Type B pancreatic cell (in vitro differentiated cells): ENCODE data around the gene CNFN. TPM values are rescaled to one million over a fixed set of nuclear protein-coding genes. Genes with fewer than 3 reads are reported as not detected.

Experiments used
- DNase-seq: peaks from one replicate; pipeline ENCODE4 v3.0.0; 2021; ENCODE audit warnings: mixed read lengths; ENCODE audit not compliant: unreplicated experiment; ENCODE audit errors: extremely low spot score
- H3K27ac Mint-ChIP-seq: 2 replicates; pipeline ENCODE4 v1.8.0; 2021; ENCODE audit warnings: mild to moderate bottlenecking, mixed read lengths
- H3K27me3 Mint-ChIP-seq: 2 replicates; pipeline ENCODE4 v1.8.0; 2021; ENCODE audit warnings: mixed read lengths
- H3K36me3 Mint-ChIP-seq: 2 replicates; pipeline ENCODE4 v1.8.0; 2021; ENCODE audit warnings: mixed read lengths
- H3K4me1 Mint-ChIP-seq: one replicate; pipeline ENCODE4 v1.8.0; 2021; ENCODE audit warnings: mixed read lengths; ENCODE audit not compliant: unreplicated experiment
- H3K4me3 Mint-ChIP-seq: 2 replicates; pipeline ENCODE4 v1.8.0; 2021; ENCODE audit warnings: mild to moderate bottlenecking, mixed read lengths
- H3K9me3 Mint-ChIP-seq: 2 replicates; pipeline ENCODE4 v1.8.0; 2021; ENCODE audit warnings: mixed read lengths
- total RNA-seq: library from RNA; stranded (reverse); gene quantifications from 2 replicates; pipeline ENCODE4 v1.2.1, GENCODE V29; 2021; ENCODE audit warnings: low replicate concordance
- TF ChIP-seq, protein P1 (sequence below): fragments of 200-600 bp; sonication (generic); conservative IDR thresholded peaks from 2 replicates; pipeline ENCODE4 v1.5.0; 2021; ENCODE audit warnings: antibody characterized with exemption, mild to moderate bottlenecking

Gene CNFN
- total RNA-seq, 1 donor from 2014 or later = 3.3 TPM

DNA sequence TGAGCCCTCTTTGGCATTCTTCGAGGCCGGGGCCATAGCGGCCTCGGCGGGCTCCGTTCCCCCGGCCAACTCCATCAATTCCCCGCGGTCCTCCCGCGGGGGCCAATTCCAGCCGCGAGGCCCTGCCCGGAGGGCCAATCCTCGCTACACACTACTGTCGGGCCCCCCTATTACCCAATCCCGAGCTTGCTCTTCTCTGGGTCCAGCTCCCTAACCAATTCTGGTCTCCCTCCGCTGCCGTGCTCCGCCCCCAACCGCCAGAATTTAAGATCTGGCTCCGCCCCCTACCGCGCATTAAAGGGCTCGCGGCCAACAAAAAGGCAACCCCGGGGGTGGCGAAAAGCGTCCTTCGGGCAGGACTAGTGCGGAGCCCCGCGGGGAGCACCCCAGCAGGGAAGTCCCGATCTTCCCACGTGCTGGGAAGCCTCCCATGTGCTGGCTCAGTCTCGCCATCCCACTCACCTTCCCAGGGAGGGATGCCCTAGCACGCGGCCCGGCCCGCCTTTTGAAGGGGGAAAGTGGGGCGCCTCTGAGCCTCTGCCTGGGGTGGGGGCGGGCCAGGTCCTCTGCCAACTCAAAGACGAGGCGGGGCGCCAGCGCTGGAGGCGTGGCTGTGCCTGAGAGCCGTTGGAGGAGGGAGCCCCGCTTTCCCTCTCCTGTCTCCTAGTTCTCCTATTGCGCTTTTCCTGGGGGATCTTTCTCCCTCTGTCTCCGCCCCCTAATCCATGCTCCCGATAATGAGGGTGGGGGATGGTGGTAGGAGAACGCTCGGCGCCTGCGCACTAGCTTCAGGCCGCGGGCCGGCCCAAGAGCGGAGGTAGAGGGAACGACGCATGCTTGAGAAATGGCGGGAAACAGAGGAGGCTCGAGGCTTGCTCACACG lies 33.6 kb upstream of the CNFN start:
- H3K27ac Mint-ChIP-seq = peak overlapping the region; percentile 77

DNA sequence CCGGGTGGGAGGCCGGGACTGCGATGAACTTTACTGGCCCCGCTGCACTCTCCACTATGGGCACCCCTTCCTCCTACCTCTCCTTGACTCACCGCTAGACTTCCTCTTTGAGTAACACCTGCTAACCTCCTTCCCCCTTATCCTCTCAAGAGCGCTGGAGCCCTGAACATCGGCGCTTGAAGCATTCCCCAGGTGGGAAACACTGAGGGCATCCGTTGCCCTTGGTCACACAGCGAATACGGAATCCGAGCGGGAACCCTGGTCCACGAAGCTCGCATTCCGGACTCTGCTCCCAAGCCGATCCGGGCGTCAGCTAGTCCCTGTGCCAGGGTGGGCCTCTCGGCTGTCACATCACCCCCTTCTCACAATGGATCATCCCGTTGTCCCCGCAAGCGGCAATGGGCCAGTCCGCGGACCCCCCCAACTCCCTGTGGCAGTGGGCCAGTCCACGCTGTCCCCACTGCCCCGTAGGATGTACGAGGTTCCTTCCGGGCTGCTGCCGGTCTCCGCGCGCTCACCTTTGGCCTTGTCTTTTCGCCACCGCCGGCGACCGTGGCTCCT lies 32.9 kb upstream of the CNFN start:
- Mint-ChIP-seq H3K27ac (peak overlapping the region; percentile 77), H3K27me3 (peaks cover 7% of the 10 kb centered on the region)
- DNase-seq = no peak

More for the DNA sequence above, 33.6 kb upstream of the CNFN start:
- no peaks in the 10 kb centered on the region for H3K9me3 Mint-ChIP-seq
- H3K4me3 Mint-ChIP-seq = peak overlapping the region; percentile 97
- H3K4me1 Mint-ChIP-seq = peaks cover 28% of the 10 kb centered on the region
- peaks cover 7% of the 10 kb centered on the region for H3K27me3 Mint-ChIP-seq
- peak; percentile 86 for DNase-seq
- TF ChIP-seq, protein P1, sequence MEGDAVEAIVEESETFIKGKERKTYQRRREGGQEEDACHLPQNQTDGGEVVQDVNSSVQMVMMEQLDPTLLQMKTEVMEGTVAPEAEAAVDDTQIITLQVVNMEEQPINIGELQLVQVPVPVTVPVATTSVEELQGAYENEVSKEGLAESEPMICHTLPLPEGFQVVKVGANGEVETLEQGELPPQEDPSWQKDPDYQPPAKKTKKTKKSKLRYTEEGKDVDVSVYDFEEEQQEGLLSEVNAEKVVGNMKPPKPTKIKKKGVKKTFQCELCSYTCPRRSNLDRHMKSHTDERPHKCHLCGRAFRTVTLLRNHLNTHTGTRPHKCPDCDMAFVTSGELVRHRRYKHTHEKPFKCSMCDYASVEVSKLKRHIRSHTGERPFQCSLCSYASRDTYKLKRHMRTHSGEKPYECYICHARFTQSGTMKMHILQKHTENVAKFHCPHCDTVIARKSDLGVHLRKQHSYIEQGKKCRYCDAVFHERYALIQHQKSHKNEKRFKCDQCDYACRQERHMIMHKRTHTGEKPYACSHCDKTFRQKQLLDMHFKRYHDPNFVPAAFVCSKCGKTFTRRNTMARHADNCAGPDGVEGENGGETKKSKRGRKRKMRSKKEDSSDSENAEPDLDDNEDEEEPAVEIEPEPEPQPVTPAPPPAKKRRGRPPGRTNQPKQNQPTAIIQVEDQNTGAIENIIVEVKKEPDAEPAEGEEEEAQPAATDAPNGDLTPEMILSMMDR = no peak
- peaks cover 6% of the 10 kb centered on the region for H3K36me3 Mint-ChIP-seq

DNA sequence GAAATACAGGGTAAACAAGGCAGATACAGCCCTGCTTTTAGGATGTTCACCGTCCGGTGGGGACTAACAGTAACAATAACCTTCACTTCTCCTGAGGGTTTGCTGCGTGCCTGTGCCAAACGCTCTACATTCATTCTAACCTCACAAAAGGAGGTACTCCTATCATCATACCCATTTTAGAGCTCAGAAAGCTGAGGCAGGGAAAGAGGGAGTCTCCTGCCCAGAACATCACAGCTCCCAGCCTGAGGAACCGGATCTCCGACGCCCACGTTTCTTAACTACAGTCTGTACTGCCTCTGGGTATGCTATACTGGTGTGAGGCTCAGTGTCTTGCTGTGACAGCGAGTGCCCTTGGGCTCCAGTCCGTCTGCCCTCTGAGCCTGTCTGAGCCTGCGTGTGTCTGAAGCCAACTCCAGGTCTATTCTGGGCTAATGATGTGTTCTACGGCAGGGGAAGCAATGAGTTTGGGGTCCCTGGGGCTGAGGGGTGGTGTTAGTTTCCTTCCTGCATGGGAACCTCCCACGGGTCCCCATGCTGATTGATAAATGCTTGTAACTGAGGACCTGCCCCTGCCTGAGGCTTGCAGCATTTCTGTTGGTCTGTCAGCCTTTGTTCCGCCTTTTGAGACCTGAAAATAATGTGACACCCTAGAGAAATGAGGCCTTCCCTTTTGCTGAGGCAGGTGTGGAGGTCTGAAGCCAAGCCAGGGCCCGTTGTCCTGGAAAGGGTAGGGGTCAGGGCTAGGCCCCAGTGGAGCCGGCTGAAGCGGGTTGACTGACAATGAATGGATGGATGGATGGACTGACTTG lies 32.2 kb upstream of the CNFN start:
- Mint-ChIP-seq H3K36me3 (peaks cover 6% of the 10 kb centered on the region), H3K9me3 (no peaks in the 10 kb centered on the region), H3K4me3 (peak overlapping the region; percentile 97), H3K27me3 (peaks cover 7% of the 10 kb centered on the region), H3K4me1 (peaks cover 28% of the 10 kb centered on the region), H3K27ac (peak overlapping the region; percentile 77)
- DNase-seq = no peak
- TF ChIP-seq, protein P1 = no peak

More for the DNA sequence above, 32.9 kb upstream of the CNFN start:
- Mint-ChIP-seq H3K36me3 (peaks cover 6% of the 10 kb centered on the region), H3K4me1 (peaks cover 28% of the 10 kb centered on the region), H3K9me3 (no peaks in the 10 kb centered on the region), H3K4me3 (peak overlapping the region; percentile 97)
- TF ChIP-seq, protein P1 = no peak

DNA sequence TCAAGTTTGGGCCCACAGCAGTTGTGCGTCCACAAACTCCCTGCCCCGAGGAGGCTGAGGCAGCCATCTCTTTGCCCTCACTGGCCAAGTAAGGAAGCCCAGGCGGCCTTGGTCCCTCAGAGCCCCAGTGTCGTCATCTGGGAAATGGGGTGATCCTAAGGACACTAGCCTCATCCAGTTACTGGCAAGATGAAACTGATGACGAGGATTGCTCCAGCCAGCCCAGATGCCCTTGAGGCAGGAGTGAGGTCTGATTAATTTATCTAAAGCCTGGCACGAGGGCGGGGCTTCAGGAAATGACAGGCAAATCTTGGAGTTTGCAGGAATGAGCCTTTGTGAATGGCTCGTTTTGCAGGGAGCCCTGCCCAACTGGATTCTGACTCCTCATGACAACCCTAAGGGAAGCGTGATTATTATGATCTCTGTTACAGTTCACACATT lies 31.5 kb upstream of the CNFN start:
- Mint-ChIP-seq H3K36me3 (peaks cover 6% of the 10 kb centered on the region), H3K27ac (peak overlapping the region; percentile 26), H3K9me3 (no peaks in the 10 kb centered on the region), H3K4me1 (peaks cover 28% of the 10 kb centered on the region), H3K27me3 (peaks cover 7% of the 10 kb centered on the region), H3K4me3 (peak overlapping the region; percentile 97)
- TF ChIP-seq, protein P1 = no peak
- no peak for DNase-seq

DNA sequence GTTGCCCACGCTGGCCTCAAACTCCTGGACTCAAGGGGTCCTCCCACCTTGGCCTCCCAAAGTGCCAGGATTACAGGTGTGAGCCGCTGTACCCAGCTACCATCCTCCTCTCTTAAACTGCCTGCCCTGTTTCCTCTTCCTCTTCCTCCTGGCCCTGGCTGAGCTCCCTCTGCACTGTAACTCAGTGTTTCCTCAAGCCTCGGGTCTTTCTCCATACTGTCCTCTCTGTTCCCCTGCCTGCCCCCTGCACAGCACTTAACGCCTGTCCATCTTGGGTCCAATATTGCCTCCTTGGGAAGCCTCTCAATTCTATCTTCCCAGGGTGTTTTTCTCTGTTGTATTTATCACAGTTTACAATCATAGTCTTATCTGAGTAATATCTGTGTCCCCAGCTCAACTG lies 31.0 kb upstream of the CNFN start:
- no peak overlapping the region for H3K27ac Mint-ChIP-seq
- DNase-seq = no peak
- H3K9me3 Mint-ChIP-seq = no peaks in the 10 kb centered on the region
- peaks cover 7% of the 10 kb centered on the region for H3K27me3 Mint-ChIP-seq
- peak overlapping the region; percentile 97 for H3K4me3 Mint-ChIP-seq
- TF ChIP-seq, protein P1 = no peak
- peaks cover 6% of the 10 kb centered on the region for H3K36me3 Mint-ChIP-seq
- peaks cover 28% of the 10 kb centered on the region for H3K4me1 Mint-ChIP-seq
